Prostate gland (tissue), 2 donors: ENCODE results near the gene RGMA. TPM values are rescaled to one million over a fixed set of nuclear protein-coding genes. Genes with fewer than 3 reads are reported as not detected.

ENCODE experiments used
- DNase-seq: peaks from one replicate; pipeline ENCODE4 v3.0.0-alpha.2; 2019; ENCODE audit warnings: low spot score
- H3K27ac ChIP-seq, 2 donors: fragments of 200-600 bp; sonication (generic); 2 replicates each; pipeline ENCODE4 v1.5.1; 2017 to 2019
- H3K27me3 ChIP-seq: fragments of 200-600 bp; sonication (generic); replicated peaks from 2 replicates; pipeline ENCODE4 v1.5.1; 2019; ENCODE audit not compliant: insufficient read depth
- H3K36me3 ChIP-seq, 2 donors: fragments of 200-600 bp; sonication (generic); 1 replicate in 1 of 2; 2 replicates in 1 of 2; pipeline versions ENCODE4 v1.5.1 to v1.8.1; 2017 to 2019
- H3K4me1 ChIP-seq: fragments of 200-600 bp; sonication (generic); replicated peaks from 2 replicates; pipeline ENCODE4 v1.5.1; 2019
- H3K4me3 ChIP-seq, 2 donors: fragments of 200-600 bp; sonication (generic); 2 replicates each; pipeline ENCODE4 v1.5.1; 2017 to 2019
- H3K9me3 ChIP-seq: fragments of 200-600 bp; sonication (generic); 2 replicates; pipeline ENCODE4 v1.5.1; 2017
- POLR2A ChIP-seq: fragments of 450-650 bp; IDR thresholded peaks from one replicate; pipeline ENCODE4 v1.6.1; 2016; ENCODE audit warnings: antibody characterized with exemption, mild to moderate bottlenecking
- POLR2AphosphoS5 ChIP-seq: sonication (generic); formaldehyde crosslinking; IDR thresholded peaks from one replicate; pipeline ENCODE4 v1.6.1; 2017; ENCODE audit warnings: antibody characterized with exemption
- WGBS: methylation state at CpG from one replicate; pipeline ENCODE4 v1.1.5; 2018; 5-methylcytosine and 5-hydroxymethylcytosine counted together
- intact Hi-C: fragments of 100-400 bp; cut with DNase I; formaldehyde crosslinking; loops from one replicate; pipeline ENCODE4 v1.14.2; 2022
- total RNA-seq, 2 donors: library from RNA; depleted of rRNA; stranded (reverse); fragments of >200 nt; gene quantifications; one replicate each; pipeline ENCODE4 v1.1.0, GENCODE V29; 2016
- TF ChIP-seq, protein P1 (sequence below), 4 experiments: fragments of 200-600 bp in 2 of 4; fragments of 450-650 bp in 2 of 4; sonication (generic) in 2 of 4; IDR thresholded peaks; 1 replicate in 3 of 4; 2 replicates in 1 of 4; pipeline ENCODE4 v1.5.1; 2016 to 2019; ENCODE audit warnings: antibody characterized with exemption in 4 of 4, mild to moderate bottlenecking in 2 of 4, moderate library complexity in 2 of 4

The RGMA gene
- total RNA-seq, 2 donors from 2014 or later: 10.3 to 93.8 TPM

DNA sequence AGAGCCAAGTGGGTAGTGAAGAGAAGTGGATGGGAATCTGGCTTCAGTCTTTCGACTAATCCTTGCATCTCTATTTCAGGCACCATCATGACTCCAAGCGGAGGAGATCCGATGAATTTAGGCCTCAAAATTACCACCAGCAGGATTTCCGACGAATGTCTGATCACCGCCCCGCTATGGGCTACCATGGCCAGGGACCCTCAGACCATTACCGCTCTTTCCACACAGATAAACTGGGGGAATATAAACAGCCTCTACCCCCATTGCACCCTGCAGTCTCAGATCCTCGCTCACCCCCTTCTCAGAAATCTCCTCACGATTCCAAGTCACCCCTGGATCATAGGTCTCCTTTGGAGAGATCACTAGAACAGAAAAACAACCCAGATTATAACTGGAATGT is 64.7 kb downstream of the RGMA start:
- no peak overlapping the region for H3K27ac ChIP-seq
- intact Hi-C loops: no loop called here
- TF ChIP-seq POLR2AphosphoS5: no peak
- no peak for TF ChIP-seq POLR2A
- TF ChIP-seq, protein P1, sequence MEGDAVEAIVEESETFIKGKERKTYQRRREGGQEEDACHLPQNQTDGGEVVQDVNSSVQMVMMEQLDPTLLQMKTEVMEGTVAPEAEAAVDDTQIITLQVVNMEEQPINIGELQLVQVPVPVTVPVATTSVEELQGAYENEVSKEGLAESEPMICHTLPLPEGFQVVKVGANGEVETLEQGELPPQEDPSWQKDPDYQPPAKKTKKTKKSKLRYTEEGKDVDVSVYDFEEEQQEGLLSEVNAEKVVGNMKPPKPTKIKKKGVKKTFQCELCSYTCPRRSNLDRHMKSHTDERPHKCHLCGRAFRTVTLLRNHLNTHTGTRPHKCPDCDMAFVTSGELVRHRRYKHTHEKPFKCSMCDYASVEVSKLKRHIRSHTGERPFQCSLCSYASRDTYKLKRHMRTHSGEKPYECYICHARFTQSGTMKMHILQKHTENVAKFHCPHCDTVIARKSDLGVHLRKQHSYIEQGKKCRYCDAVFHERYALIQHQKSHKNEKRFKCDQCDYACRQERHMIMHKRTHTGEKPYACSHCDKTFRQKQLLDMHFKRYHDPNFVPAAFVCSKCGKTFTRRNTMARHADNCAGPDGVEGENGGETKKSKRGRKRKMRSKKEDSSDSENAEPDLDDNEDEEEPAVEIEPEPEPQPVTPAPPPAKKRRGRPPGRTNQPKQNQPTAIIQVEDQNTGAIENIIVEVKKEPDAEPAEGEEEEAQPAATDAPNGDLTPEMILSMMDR (IDR thresholded peaks at IDR 0.05): no peak
- WGBS: 96% methylated on average over 10 of the region's 10 CpGs
- peaks cover 18% of the 10 kb centered on the region for H3K4me1 ChIP-seq
- no peaks in the 10 kb centered on the region for H3K27me3 ChIP-seq
- peaks cover 9 to 15% of the 10 kb centered on the region in 2 donors for H3K36me3 ChIP-seq
- H3K9me3 ChIP-seq: no peaks in the 10 kb centered on the region
- no peak overlapping the region for H3K4me3 ChIP-seq
- no peak for DNase-seq

DNA sequence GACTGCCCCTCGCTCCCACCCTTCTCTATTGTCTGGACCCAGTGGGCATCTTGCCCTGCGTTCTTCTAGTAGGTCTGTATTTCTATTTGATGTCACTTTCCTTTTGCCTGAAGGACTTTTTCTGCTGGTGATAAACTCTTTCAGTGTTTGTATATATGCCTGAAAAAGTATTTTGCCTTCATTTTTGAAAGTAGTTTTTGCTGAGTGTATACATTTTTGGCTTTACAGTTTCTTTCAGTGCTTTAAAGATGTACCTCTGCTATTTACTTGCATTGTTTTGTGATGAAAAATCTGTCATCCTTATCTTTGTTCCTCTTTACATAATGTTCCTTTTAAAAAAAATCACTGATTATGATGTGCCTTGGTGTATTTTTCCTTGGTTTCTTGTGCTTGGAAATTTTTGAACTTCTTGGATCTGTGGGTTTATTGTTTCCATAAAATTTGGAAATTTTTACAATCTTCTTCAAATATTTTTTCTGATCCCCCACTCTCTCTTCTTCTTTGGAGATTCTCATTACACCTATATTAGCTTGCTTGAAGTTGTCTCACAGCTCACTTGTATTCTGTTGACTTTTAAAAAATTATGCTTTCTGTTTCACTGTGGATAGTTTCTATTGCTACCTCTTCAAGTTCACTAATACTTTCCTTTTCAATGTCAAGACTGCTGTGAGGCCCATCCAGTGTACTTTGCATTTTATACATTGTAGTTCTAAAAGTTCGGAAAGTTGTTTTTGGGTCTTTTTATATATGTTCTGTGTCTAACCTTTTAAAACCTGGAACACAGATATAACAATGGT is 67.8 kb downstream of the RGMA start:
- TF ChIP-seq, protein P1 (IDR thresholded peaks at IDR 0.05): no peak
- TF ChIP-seq POLR2AphosphoS5 (no peak), POLR2A (no peak)
- H3K27ac ChIP-seq: no peak overlapping the region
- H3K27me3 ChIP-seq: no peaks in the 10 kb centered on the region
- intact Hi-C loops: no loop called here
- DNase-seq: no peak
- 85% methylated on average over 3 of the region's 3 CpGs for WGBS
- no peaks in the 10 kb centered on the region for H3K4me1 ChIP-seq
- peaks cover 9 to 17% of the 10 kb centered on the region in 2 donors for H3K36me3 ChIP-seq
- no peaks in the 10 kb centered on the region for H3K9me3 ChIP-seq
- no peak overlapping the region for H3K4me3 ChIP-seq

DNA sequence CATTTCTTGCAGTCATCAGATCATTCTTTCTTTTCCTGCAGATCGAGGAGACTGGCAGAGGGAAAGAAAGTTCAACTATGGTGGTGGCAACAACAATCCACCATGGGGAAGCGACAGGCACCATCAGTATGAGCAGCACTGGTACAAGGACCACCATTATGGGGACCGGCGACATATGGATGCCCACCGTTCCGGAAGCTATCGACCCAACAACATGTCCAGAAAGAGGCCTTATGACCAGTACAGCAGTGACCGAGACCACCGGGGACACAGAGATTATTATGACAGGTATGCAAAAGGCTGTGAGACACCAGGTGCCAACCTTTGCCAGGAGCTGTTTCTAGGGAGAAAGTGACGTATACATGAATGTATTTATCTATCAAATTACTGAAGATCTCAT is 69.0 kb downstream of the RGMA start:
- Histone ChIP-seq H3K27ac (no peak overlapping the region), H3K4me3 (no peak overlapping the region), H3K4me1 (no peaks in the 10 kb centered on the region), H3K9me3 (no peaks in the 10 kb centered on the region), H3K27me3 (no peaks in the 10 kb centered on the region), H3K36me3 (peaks cover 20 to 26% of the 10 kb centered on the region in 2 donors)
- DNase-seq: no peak
- TF ChIP-seq, protein P1 (IDR thresholded peaks at IDR 0.05): no peak
- TF ChIP-seq POLR2AphosphoS5 (no peak), POLR2A (no peak)
- intact Hi-C loops: no loop called here
- 95% methylated on average over 10 of the region's 10 CpGs for WGBS

DNA sequence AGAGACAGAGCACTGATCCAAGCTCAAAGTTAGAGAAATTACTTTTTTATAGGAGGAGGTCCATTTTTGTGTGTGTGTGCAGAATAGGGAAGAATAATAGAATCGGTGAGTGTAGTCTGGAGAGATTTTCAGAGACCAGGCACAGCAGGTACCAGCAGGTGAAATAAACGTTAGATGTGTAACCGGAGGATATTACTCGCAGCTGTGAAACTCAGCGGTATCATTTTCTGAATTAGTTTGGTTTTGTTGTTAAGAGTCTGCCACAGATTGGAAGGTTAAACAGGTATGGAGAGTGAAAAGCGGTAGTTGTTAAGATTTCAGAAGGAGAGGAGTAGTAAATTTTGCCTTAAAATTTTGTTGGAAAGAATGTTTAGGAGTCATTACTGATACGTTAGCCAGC is 69.9 kb downstream of the RGMA start:
- no peak for DNase-seq
- intact Hi-C loops: no loop called here
- H3K9me3 ChIP-seq: no peaks in the 10 kb centered on the region
- peaks cover 21 to 23% of the 10 kb centered on the region in 2 donors for H3K36me3 ChIP-seq
- H3K4me1 ChIP-seq: no peaks in the 10 kb centered on the region
- H3K27ac ChIP-seq: no peak overlapping the region
- H3K4me3 ChIP-seq: no peak overlapping the region
- WGBS: 89% methylated on average over 7 of the region's 7 CpGs
- TF ChIP-seq, protein P1 (IDR thresholded peaks at IDR 0.05): no peak
- TF ChIP-seq POLR2AphosphoS5 (no peak), POLR2A (no peak)
- no peaks in the 10 kb centered on the region for H3K27me3 ChIP-seq

DNA sequence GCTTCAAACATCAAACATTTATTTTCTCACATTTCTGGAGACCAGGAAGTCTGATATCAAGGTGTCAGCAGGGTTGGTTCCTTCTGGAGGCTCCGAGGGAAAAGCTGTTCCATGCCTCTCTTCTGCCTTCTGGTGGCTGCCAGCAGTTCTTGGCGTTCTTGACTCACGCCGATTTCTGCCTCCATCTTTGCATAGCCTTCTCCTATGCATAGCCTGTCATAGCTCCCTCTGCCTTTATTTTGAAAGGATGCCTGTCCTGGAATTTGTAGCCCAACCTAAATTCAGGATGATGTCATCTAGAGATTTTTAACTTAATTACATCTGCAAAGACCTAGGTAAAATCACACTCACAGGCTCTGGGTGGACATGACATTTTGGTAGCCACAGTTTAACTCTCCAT is 70.4 kb downstream of the RGMA start:
- no peak for DNase-seq
- Histone ChIP-seq H3K4me1 (no peaks in the 10 kb centered on the region), H3K27me3 (no peaks in the 10 kb centered on the region), H3K27ac (no peak overlapping the region), H3K9me3 (no peaks in the 10 kb centered on the region), H3K4me3 (no peak overlapping the region), H3K36me3 (peaks cover 23% of the 10 kb centered on the region in 2 donors)
- intact Hi-C loops: no loop called here
- TF ChIP-seq, protein P1 (IDR thresholded peaks at IDR 0.05): peak in 1 of 4 experiments; percentile 11
- TF ChIP-seq POLR2A: no peak
- WGBS: 85% methylated on average over 4 of the region's 4 CpGs
